Adipocyte (in vitro differentiated cells): Measurements from ENCODE around the gene PTPRN2.

Experiments used
- DNase-seq: peaks from one replicate; pipeline ENCODE4 v3.0.0-alpha.2; 2015; ENCODE audit warnings: low read depth
- H3K27me3 ChIP-seq: replicated peaks from 2 replicates; pipeline ENCODE4 v1.7.0; 2013; ENCODE audit warnings: mild to moderate bottlenecking, low read length, moderate library complexity; ENCODE audit not compliant: control insufficient read depth, insufficient read depth
- H3K36me3 ChIP-seq: 2 replicates; pipeline ENCODE4 v1.7.0; 2013; ENCODE audit warnings: low read length, mild to moderate bottlenecking, moderate library complexity; ENCODE audit not compliant: control insufficient read depth, insufficient read depth, severe bottlenecking
- H3K4me1 ChIP-seq: 2 replicates; pipeline ENCODE4 v1.7.0; 2013; ENCODE audit warnings: mild to moderate bottlenecking, low read length, moderate library complexity; ENCODE audit not compliant: control insufficient read depth, insufficient read depth
- H3K4me3 ChIP-seq: 2 replicates; pipeline ENCODE4 v1.7.0; 2013; ENCODE audit warnings: mild to moderate bottlenecking, low read length, moderate library complexity
- H3K9ac ChIP-seq: 2 replicates; pipeline ENCODE4 v1.7.0; 2013; ENCODE audit warnings: mild to moderate bottlenecking, low read length, moderate library complexity
- H3K9me3 ChIP-seq: 2 replicates; pipeline ENCODE4 v1.7.0; 2013; ENCODE audit warnings: mild to moderate bottlenecking, low read length, moderate library complexity; ENCODE audit not compliant: control insufficient read depth

Gene PTPRN2

DNA sequence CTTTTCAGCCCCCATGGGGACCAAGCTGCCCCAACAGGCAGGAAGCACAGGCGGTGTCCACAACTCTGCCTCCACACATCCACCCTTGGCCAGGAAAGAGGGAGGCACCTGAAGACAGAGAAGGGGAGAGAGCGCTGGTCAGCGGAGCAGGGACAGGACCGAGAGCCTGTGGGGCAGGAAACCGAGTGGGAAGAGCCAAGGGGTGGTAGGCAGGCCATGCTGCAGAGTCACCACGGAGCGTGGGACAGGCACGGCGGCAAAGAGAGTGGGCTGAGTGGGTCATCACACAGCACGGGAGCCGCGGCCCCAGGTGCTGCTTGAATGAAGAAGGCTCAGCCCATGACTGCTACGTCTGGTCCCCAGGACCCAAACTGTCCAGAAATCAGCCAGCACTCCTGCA lies 109.8 kb downstream of the PTPRN2 start:
- H3K4me1 ChIP-seq, result no peaks in the 10 kb centered on the region
- no peak for DNase-seq
- H3K36me3 ChIP-seq, result no peaks in the 10 kb centered on the region
- peaks cover 3% of the 10 kb centered on the region for H3K27me3 ChIP-seq
- no peak overlapping the region for H3K9ac ChIP-seq
- no peak overlapping the region for H3K4me3 ChIP-seq
- peaks cover 11% of the 10 kb centered on the region for H3K9me3 ChIP-seq

DNA sequence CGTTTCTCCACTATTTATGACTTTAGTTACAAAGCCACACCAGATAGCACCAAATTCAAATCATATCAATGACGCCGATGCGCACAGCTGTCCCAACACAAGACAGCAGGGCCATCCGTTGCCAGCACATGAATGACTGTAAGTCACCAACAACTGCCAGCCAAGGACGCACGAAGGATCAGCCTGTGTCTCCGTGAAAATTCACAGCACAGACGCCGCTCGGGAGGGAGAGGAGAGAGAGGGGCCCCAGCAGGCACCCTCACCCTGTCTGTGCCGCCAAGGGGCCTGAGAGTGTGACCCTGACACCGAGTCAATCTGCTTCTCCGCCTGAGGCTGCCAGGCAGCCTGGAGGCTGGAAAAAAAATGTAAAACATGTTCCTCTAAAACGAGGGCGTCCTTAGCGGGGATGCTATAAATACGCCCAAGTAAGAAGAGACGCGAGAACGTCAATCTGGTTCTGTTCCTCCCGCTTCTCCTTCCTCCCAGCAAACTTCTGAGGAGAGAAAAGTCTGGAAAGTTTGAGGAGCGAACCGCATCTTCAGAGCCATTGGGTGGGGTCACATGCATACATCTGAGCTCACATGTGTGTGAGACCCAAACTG lies 111.2 kb downstream of the PTPRN2 start:
- Histone ChIP-seq H3K9ac (no peak overlapping the region), H3K9me3 (peaks cover 11% of the 10 kb centered on the region), H3K36me3 (no peaks in the 10 kb centered on the region), H3K4me1 (no peaks in the 10 kb centered on the region), H3K27me3 (peaks cover 3% of the 10 kb centered on the region), H3K4me3 (no peak overlapping the region)
- DNase-seq, result no peak

DNA sequence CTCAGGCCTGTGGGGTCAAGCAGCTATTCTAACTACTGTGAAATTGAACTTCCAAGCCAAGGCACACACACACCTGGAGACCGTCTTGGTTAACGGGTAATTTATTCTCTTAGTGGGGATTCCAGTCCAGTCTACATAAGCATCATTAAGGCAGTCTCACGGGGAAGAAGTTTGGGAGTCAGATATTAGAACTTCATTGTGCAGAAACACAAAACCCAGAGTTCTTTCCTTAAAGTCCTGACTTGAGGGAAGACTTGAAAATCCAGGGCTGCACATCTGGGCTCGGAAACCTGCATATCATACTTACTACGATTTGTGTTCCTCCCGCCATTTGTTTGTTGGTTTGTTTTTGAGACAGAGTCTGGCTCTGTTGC lies 112.0 kb downstream of the PTPRN2 start:
- no peak for DNase-seq
- H3K4me3 ChIP-seq, result no peak overlapping the region
- peaks cover 5% of the 10 kb centered on the region for H3K9me3 ChIP-seq

GRCh38 chr7:158475036-158475678 lies 112.5 kb downstream of the PTPRN2 start:
- Histone ChIP-seq H3K36me3 (no peaks in the 10 kb centered on the region), H3K4me3 (no peak overlapping the region), H3K9me3 (peaks cover 1% of the 10 kb centered on the region), H3K4me1 (no peaks in the 10 kb centered on the region), H3K9ac (no peak overlapping the region), H3K27me3 (peaks cover 3% of the 10 kb centered on the region)
- no peak for DNase-seq

More for the DNA sequence above, 112.0 kb downstream of the PTPRN2 start:
- Histone ChIP-seq H3K36me3 (no peaks in the 10 kb centered on the region), H3K9ac (no peak overlapping the region), H3K4me1 (no peaks in the 10 kb centered on the region), H3K27me3 (peaks cover 3% of the 10 kb centered on the region)

GRCh38 chr7:158474488-158474887 lies 113.1 kb downstream of the PTPRN2 start:
- Histone ChIP-seq H3K27me3 (peaks cover 3% of the 10 kb centered on the region), H3K9me3 (no peaks in the 10 kb centered on the region), H3K9ac (no peak overlapping the region), H3K36me3 (no peaks in the 10 kb centered on the region), H3K4me1 (no peaks in the 10 kb centered on the region), H3K4me3 (no peak overlapping the region)
- no peak for DNase-seq

GRCh38 chr7:158473946-158474345 lies 113.7 kb downstream of the PTPRN2 start:
- H3K9ac ChIP-seq, result no peak overlapping the region
- H3K4me3 ChIP-seq, result no peak overlapping the region
- no peaks in the 10 kb centered on the region for H3K4me1 ChIP-seq
- H3K27me3 ChIP-seq, result peaks cover 3% of the 10 kb centered on the region
- no peaks in the 10 kb centered on the region for H3K36me3 ChIP-seq
- no peak for DNase-seq
- no peaks in the 10 kb centered on the region for H3K9me3 ChIP-seq

- H3K9me3 ChIP-seq, result no peaks in the 10 kb centered on the region
- H3K4me3 ChIP-seq, result no peak overlapping the region
- H3K27me3 ChIP-seq, result peaks cover 3% of the 10 kb centered on the region
- DNase-seq, result peak; percentile 0
- no peak overlapping the region for H3K9ac ChIP-seq
- H3K36me3 ChIP-seq, result no peaks in the 10 kb centered on the region
- no peaks in the 10 kb centered on the region for H3K4me1 ChIP-seq
Measured at GRCh38 chr7:158473221-158473620, 114.4 kb downstream of the PTPRN2 start.

DNA sequence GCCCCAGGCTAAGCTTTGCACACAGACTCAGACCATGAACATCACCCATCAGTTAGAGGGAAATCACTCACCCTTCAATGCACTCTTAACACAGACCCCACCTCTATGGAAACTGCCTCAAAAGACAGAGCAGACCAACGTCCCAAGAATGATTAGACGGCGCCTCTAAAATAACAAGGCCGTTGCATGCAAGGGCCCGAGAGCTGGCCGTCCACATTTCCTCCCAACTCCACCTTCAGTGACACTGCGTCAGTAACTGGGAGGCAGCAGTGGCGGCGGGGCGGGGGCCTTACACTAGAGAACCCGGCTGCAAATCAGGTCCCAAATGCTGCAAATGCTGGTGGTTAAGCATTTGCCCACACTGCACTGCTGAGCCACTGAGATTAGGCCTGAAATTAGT lies 115.0 kb downstream of the PTPRN2 start:
- peaks cover 3% of the 10 kb centered on the region for H3K27me3 ChIP-seq
- H3K9ac ChIP-seq, result no peak overlapping the region
- H3K36me3 ChIP-seq, result no peaks in the 10 kb centered on the region
- DNase-seq, result no peak
- no peaks in the 10 kb centered on the region for H3K9me3 ChIP-seq
- no peak overlapping the region for H3K4me3 ChIP-seq
- H3K4me1 ChIP-seq, result no peaks in the 10 kb centered on the region

DNA sequence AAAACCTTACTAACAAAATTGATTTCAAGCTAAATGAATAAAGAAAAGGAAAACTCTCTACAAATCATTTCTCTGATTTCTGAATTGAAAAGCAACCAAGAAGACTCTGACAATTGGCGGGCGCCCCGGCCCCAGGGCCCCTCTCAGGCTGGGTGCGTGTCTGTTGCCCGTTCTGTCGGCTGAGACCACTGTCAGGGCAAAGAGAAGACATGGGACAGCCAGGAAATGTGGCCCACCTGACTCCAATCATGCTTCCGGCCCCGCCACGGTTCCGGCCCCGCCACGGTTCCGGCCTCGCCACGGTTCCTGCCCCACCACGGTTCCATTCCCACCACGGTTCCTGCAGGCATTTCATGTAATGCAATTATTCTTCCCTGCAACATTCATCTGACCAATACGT lies 115.9 kb downstream of the PTPRN2 start:
- Histone ChIP-seq H3K9me3 (no peaks in the 10 kb centered on the region), H3K27me3 (peaks cover 3% of the 10 kb centered on the region), H3K4me1 (no peaks in the 10 kb centered on the region), H3K36me3 (no peaks in the 10 kb centered on the region), H3K4me3 (no peak overlapping the region), H3K9ac (no peak overlapping the region)
- no peak for DNase-seq

- H3K27me3 ChIP-seq, result peaks cover 3% of the 10 kb centered on the region
- H3K4me3 ChIP-seq, result no peak overlapping the region
- DNase-seq, result no peak
- H3K36me3 ChIP-seq, result no peaks in the 10 kb centered on the region
- no peaks in the 10 kb centered on the region for H3K4me1 ChIP-seq
- no peak overlapping the region for H3K9ac ChIP-seq
- H3K9me3 ChIP-seq, result no peaks in the 10 kb centered on the region
Measured at GRCh38 chr7:158470336-158470735, 117.3 kb downstream of the PTPRN2 start.

GRCh38 chr7:158469396-158470051 lies 118.1 kb downstream of the PTPRN2 start:
- no peak overlapping the region for H3K4me3 ChIP-seq
- no peaks in the 10 kb centered on the region for H3K36me3 ChIP-seq
- peaks cover 3% of the 10 kb centered on the region for H3K27me3 ChIP-seq
- no peaks in the 10 kb centered on the region for H3K4me1 ChIP-seq
- no peaks in the 10 kb centered on the region for H3K9me3 ChIP-seq
- H3K9ac ChIP-seq, result no peak overlapping the region
- DNase-seq, result no peak
